ENCODE data around the gene ZNF593.

Gene ZNF593

GRCh38 chr1:26197813-26198212 is 28.1 kb downstream of the ZNF593 start:
- H3K4me3 Mint-ChIP-seq: no peak overlapping the region
- H3K27ac Mint-ChIP-seq: no peak overlapping the region
- no peak for DNase-seq
- no peaks in the 10 kb centered on the region for H3K36me3 Mint-ChIP-seq (ENCODE audit: low read depth)
- H3K27me3 Mint-ChIP-seq: no peaks in the 10 kb centered on the region
- peaks cover 26% of the 10 kb centered on the region for H3K4me1 Mint-ChIP-seq (ENCODE audit: low read depth)
- no peaks in the 10 kb centered on the region for H3K9me3 Mint-ChIP-seq

GRCh38 chr1:26200413-26200812 is 30.7 kb downstream of the ZNF593 start:
- Mint-ChIP-seq H3K27me3 (no peaks in the 10 kb centered on the region), H3K36me3 (ENCODE audit: low read depth) (no peaks in the 10 kb centered on the region), H3K4me1 (ENCODE audit: low read depth) (peaks cover 29% of the 10 kb centered on the region), H3K27ac (no peak overlapping the region), H3K4me3 (no peak overlapping the region), H3K9me3 (no peaks in the 10 kb centered on the region)
- DNase-seq: no peak

- Mint-ChIP-seq H3K9me3 (no peaks in the 10 kb centered on the region), H3K36me3 (ENCODE audit: low read depth) (no peaks in the 10 kb centered on the region), H3K27ac (no peak overlapping the region), H3K4me3 (no peak overlapping the region), H3K27me3 (no peaks in the 10 kb centered on the region), H3K4me1 (ENCODE audit: low read depth) (peaks cover 29% of the 10 kb centered on the region)
- no peak for DNase-seq
These were observed 34.1 kb downstream of the ZNF593 start for GRCh38 chr1:26203642-26204318.

- Mint-ChIP-seq H3K27ac (no peak overlapping the region), H3K4me1 (ENCODE audit: low read depth) (no peaks in the 10 kb centered on the region), H3K9me3 (no peaks in the 10 kb centered on the region), H3K27me3 (no peaks in the 10 kb centered on the region), H3K36me3 (ENCODE audit: low read depth) (no peaks in the 10 kb centered on the region), H3K4me3 (no peak overlapping the region)
- no peak for DNase-seq
These were observed 40.6 kb downstream of the ZNF593 start for GRCh38 chr1:26210147-26210870.

- Mint-ChIP-seq H3K27ac (no peak overlapping the region), H3K27me3 (no peaks in the 10 kb centered on the region), H3K4me3 (no peak overlapping the region), H3K9me3 (no peaks in the 10 kb centered on the region), H3K4me1 (ENCODE audit: low read depth) (no peaks in the 10 kb centered on the region), H3K36me3 (ENCODE audit: low read depth) (no peaks in the 10 kb centered on the region)
- no peak for DNase-seq
These were observed 43.0 kb downstream of the ZNF593 start for GRCh38 chr1:26212726-26213125.

- Mint-ChIP-seq H3K4me1 (ENCODE audit: low read depth) (no peaks in the 10 kb centered on the region), H3K36me3 (ENCODE audit: low read depth) (no peaks in the 10 kb centered on the region), H3K9me3 (no peaks in the 10 kb centered on the region), H3K27me3 (no peaks in the 10 kb centered on the region), H3K27ac (no peak overlapping the region), H3K4me3 (no peak overlapping the region)
- no peak for DNase-seq
These were observed 43.7 kb downstream of the ZNF593 start for GRCh38 chr1:26213335-26213905.

- Mint-ChIP-seq H3K4me3 (no peak overlapping the region), H3K36me3 (ENCODE audit: low read depth) (no peaks in the 10 kb centered on the region), H3K4me1 (ENCODE audit: low read depth) (no peaks in the 10 kb centered on the region), H3K27ac (no peak overlapping the region), H3K27me3 (no peaks in the 10 kb centered on the region), H3K9me3 (no peaks in the 10 kb centered on the region)
- no peak for DNase-seq
These were observed 45.5 kb downstream of the ZNF593 start for GRCh38 chr1:26215246-26215645.

GRCh38 chr1:26218906-26219494 is 49.3 kb downstream of the ZNF593 start:
- H3K9me3 Mint-ChIP-seq: no peaks in the 10 kb centered on the region
- no peak for DNase-seq
- H3K27ac Mint-ChIP-seq: no peak overlapping the region
- H3K4me3 Mint-ChIP-seq: no peak overlapping the region
- H3K27me3 Mint-ChIP-seq: no peaks in the 10 kb centered on the region
- H3K36me3 Mint-ChIP-seq (ENCODE audit: low read depth): no peaks in the 10 kb centered on the region
- H3K4me1 Mint-ChIP-seq (ENCODE audit: low read depth): no peaks in the 10 kb centered on the region
